GM20431 (cell line): ENCODE data around the gene SYK.
"Not testable (repeated sequence)": the region's sequence is repeated elsewhere in the genome, so short reads cannot be mapped to it uniquely, and the experiment has no call there.

Source experiments
- in situ Hi-C: fragments of 300-500 bp; cut with MseI, MboI; formaldehyde crosslinking; loops from one replicate; pipeline ENCODE4 v1.15.0; 2020; ENCODE audit warnings: low sequenced_read_pairs; ENCODE audit not compliant: unreplicated experiment

SYK gene

DNA sequence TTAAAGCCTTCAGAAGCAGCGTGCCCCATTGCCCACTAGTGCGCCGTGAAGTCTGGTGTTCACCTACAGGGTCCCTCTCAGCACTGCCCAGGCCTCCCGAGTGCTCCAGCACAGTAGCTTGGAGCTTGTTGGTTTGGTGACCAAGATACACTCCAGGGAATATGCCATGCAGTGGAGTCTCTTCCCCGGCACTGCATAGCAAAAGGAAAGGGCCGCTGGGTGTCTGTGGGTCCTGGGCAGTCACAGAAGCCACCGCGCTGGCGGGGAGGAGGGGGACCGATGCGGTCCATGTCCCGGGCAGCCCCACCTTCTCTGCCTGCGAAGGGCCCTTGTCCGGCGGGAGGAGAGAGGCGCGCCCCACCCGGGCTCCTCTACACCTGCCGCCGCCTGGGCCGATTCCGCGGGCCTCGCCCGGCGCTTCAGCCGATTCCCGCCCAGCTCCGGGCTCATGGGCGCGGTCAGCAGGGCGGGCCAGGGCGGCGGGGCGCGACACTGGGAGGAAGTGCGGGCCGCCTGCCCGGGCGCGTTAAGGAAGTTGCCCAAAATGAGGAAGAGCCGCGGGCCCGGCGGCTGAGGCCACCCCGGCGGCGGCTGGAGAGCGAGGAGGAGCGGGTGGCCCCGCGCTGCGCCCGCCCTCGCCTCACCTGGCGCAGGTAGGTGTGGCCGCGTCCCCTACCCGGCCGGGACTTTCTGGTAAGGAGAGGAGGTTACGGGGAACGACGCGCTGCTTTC lies at the start of gene SYK:
Gene SYK, plus strand, starts transcription at position 579 of the 732 bp plus-strand sequence. CDS start 42,080 bp downstream, outside the sequence.
- in situ Hi-C loops: no loop called here

DNA sequence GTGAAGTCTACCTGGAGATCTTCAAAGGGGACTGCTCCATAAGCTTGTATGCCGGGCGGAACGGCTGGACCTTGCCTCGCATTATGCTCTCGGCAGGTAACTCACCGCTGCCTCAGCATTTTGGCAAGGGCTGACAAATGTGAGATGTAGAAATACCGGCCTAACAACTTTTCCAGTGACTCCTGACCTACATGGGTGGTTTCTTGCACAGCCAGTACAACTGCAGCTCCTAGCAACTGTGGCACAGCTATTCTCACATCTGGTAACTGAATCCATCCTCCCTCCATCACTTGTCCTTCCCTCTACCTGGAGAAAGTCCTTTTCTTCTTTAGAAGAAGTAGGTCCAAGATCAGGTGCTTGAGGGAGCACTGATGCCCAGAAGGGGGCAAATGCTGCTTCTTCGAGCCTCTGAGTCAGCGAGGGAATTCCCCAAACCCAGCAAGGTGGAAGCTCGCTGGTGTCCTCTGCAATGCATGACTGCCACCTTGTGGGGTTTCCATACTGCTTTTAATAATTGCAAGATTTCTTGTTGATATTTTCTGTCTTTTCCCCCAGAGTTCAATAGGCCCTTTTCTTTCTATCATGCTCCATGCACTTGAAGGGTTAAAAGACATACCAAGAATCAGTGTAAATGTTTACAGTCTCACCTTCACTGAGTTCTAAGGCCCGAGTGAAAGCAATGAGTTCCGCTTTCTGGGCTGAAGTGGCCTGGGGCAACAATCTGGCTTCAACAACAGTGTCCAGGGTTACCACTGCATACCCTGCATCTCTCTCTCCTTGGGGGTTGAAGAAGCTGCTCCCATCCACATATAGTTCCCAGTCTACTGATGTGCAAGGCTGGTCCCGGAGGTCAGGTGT lies 45.9 kb upstream of the SYK start:
- in situ Hi-C loops: loop anchor here (25.0 kb wide), 1 partner anchor 1168 kb away; no protein-coding TSS in a partner anchor

DNA sequence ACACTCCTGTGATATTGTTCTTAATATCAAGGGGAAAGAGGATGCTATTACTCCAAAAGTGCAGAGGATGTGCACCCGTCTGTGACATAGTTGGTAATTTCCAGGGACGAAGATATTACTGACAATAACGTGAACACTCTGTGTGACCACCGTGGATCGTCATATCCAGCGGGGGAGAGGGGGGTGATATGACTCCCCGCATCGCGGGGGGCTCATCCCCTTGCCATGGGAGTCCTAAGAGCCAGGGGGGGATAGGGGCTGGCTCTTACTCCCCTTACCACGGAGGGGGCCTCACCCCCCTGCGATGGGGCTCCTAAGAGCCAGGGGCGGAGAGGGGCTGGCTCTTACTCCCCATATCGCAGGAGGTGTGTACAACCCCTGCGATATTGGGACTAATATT lies 41.0 kb upstream of the SYK start:
- in situ Hi-C loops: loop anchor here (25.0 kb wide), 1 partner anchor 1173 kb away; no protein-coding TSS in a partner anchor

DNA sequence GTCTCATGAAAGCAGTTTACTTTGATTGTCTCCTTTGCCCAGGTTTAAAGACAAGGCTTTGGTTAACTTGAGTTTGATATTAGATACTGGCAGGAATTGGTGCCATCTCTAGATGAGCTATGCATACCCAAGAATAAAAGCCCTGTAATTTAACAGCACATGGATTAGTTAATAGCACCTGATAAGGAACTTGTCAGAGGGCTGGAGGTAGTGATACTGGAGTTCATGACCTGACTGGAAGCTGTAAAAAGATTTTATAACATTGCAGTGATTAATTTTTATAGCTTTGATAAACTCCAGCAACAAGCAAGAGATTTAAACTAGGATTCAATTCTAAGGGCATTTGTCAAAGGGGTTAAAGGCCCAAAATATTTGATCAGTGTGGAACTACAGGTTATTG lies 34.9 kb upstream of the SYK start:
- in situ Hi-C loops: loop anchor here (25.0 kb wide), 1 partner anchor 1179 kb away; no protein-coding TSS in a partner anchor

DNA sequence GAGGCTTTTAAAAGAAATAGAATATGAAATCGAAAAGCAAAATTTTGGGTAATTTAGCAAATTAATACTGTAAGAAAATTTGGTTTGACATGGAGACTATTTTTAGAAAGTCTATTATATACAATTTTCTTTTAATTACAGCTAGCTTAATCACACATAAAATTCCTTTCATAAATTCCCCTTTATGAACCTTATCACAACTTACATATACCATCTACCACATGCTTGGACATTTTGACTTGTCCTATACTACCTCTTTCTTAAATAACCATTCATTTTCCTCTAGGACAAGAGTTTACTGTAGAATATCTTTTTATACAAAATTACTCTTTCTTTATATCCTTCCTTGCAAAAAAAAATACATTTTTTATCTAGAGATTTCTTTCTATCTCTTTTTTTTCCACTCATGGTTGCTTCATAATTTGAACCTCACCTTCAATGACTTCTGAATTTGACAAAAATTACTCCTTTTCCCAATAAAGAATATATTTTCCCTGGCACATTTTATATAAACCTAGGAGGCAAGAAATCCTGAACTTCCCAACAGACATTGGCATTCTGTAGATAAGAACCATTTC lies 34.0 kb upstream of the SYK start:
- in situ Hi-C loops: loop anchor here (25.0 kb wide), 1 partner anchor 1180 kb away; no protein-coding TSS in a partner anchor

DNA sequence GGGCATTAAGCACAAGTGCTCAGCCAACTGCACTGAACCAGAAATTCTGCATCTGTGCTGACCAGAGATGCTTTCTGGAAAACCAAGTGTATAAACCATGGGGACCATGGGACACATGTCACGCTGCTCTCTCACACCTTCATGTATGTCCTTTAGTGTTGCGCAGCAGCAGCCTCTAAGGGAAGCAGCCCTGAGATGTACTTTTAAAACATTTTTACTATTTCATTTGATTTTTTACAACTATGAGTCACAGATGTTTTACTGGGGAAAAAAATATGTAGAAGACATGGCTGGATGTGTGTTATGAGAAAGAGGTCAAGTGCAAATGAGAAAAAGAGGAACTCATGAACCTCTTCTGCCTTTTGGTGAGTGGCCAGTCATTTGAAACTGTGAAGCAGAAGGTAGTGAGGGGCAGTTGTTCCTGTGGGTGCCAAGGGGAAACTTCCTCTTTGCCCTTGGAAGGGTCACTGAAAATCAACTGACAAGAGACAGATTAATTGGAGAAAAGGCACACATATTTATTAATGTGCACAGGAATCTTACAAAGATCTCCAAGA lies 31.4 kb upstream of the SYK start:
- in situ Hi-C loops: loop anchor here (10.0 to 25.0 kb wide), 2 partner anchors 105 to 1183 kb away; no protein-coding TSS in a partner anchor

DNA sequence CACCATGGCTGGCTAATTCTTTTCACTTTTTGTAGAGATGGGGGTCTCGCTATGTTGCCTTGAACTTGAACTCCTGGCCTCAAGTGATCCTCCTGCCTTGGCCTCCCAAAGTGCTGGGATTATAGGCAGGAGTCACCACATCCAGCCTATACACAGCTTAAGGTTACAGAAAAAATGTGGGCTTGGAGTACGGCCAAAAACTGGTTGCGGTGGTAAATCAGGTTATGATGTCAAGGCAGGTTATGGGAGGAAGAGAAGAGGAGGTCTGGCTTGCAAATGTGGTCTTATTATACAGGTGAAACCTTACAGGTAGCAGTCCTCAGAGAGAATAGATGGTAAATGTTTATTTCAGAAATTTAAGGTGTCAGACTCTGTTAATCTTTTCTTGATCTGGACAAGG lies 30.7 kb upstream of the SYK start:
- in situ Hi-C loops: loop anchor here (10.0 to 25.0 kb wide), 2 partner anchors 104 to 1184 kb away; no protein-coding TSS in a partner anchor

DNA sequence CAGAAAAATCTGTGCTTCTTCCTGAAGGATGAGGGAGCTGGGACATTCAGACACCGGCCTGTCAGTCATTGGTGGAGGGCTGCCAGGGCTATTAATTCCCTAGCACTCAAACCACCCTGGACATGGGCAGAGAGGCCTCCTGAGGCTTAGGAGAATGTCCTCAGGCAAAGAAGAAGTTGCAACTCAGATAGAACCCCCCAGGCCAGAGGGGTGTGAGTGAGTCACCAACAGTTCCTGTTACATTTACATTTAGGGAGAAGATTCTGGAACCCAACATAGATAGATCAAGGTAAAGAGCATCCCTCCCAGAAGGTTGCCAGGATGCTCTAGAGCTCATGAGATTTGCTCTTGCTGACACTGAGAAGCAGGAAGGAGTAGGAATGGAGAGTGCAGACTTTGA lies 29.2 kb upstream of the SYK start:
- in situ Hi-C loops: loop anchor here (10.0 to 25.0 kb wide), 2 partner anchors 102 to 1185 kb away; no protein-coding TSS in a partner anchor

DNA sequence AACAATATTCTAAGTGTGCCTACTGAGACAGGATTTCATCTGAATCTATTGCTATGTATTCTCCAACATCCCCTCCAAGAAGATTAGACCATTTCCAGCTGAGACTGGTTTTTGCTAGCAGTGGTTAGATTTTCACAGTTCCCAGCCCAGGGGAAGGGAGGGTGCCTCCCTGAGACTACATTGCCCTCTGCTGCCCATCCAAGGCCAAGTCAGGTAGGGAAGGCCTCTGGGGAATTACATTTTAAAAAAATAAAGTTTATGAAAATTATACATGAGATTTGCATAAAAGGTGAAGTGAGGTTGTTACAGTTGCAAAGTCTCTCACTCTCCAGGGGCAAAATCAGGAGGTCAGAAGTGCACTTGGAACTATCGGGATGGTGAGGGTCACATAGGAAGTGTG lies 28.0 kb upstream of the SYK start:
- in situ Hi-C loops: loop anchor here (10.0 to 25.0 kb wide), 2 partner anchors 101 to 1186 kb away; no protein-coding TSS in a partner anchor

DNA sequence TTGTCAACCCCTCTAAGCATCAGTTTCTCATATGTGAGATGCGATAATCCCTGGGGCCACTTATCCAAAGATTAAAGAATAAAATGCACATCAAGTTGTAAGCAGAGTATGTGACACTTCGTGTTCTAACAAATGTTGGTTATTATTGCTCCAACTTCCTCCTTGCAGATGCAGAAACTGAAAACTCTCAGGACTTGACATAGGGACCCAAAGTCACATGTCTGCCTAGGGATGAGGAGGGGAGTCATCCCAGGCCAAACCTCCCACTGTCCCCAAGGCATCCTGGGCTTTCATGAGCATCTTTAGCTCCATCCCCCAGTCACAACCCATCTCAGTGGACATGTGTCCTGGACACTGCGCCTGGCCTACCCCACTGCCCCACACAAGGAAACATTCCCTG lies 27.5 kb upstream of the SYK start:
- in situ Hi-C loops: loop anchor here (10.0 to 25.0 kb wide), 2 partner anchors 101 to 1187 kb away; no protein-coding TSS in a partner anchor

DNA sequence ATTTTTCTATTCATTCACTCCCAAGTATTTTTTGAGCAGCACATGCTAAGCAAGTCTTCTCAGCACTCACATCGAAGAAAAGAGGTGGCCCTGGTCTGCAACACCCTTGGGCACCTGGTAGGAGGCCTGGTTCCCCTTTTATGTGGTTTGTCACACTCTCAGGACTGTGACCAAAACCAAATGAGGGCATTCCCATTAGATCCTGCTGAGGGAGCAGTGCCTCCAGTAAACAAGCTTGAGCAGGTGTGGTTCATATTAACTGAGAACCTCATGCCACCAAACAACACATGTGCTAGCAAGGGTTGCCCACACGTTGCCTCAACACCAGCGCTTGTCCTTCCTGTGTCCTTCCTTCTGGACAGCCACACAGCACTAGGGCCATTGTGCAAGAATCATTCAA lies 26.9 kb upstream of the SYK start:
- in situ Hi-C loops: loop anchor here (10.0 to 25.0 kb wide), 2 partner anchors 100 to 1187 kb away; no protein-coding TSS in a partner anchor

DNA sequence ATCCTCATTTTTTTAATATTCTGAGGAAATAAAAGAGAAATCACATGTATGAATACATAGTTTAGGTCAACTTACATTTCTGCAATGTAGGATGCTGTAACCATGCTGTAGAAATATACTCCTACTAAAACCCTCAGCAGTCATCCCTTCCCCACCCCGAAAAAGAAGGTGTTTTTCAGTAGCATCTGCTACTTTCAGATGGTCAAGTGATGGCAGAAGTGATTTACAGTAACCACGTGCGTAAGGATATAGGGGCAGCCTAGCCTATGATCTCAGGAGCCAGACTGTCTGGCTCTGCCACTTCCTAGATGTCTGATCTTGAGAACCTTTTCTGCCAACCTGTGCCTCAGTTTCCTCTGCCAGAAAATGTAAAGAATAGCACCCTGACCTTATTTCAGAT lies 26.0 kb upstream of the SYK start:
- in situ Hi-C loops: loop anchor here (10.0 kb wide), 1 partner anchor 99 kb away; no protein-coding TSS in a partner anchor

DNA sequence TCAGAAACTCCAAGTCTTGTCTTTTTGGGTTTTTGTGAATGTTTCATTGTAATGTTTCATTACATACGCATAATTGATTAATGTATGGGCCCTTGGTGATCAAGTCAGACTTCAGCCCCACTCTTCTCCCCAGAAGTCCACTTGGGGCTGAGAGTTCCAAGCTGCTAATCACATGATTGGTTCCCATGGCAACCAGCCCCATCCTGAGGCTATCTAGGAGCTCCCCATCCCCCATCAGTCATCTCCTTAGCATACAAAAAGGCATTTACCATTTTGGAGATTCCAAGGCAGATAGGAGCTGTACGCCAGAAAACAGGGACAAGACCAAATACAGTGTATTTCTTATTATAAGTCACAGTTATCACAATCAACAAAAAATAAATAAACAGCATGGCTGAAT lies 22.9 kb upstream of the SYK start:
- in situ Hi-C loops: loop anchor here (10.0 kb wide), 1 partner anchor 96 kb away; no protein-coding TSS in a partner anchor

DNA sequence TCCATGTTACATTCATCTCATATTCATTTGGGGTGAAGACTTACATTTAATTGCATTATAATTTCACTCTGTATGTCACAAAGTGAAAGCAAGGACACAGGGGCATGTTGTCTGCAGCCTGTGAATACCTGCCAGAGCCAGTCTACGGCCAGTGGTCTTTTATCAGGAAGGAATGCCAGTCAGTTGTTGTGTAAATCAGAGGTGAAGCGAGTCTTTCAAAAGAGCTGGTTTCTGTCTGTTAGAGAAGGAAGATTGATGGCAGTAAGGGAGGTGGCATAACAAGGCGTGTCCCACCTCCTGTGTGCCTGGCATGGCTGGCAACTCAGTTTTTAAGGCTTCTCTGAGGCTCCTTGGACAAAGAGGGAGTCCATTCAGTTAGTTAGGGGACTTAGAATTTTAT lies 18.1 kb upstream of the SYK start:
- in situ Hi-C loops: no loop called here

DNA sequence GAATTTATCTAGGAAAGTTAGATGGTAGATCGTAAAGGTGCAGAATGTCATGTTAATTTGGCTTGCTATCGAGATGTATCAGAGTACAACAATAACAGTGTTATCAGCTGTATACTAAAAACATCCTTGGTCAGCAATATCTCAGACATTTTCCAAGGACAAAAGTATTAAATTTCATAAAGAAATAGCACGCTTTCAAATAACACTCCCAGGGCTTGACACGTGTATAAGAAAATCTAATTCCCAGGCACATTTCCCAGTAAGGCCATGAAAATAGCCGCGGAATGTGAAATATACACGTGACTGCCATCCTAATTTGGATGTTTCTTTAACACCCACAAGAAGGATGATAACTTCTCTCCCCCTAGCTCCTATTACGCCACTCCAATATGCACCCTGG lies 17.7 kb upstream of the SYK start:
- in situ Hi-C loops: no loop called here

DNA sequence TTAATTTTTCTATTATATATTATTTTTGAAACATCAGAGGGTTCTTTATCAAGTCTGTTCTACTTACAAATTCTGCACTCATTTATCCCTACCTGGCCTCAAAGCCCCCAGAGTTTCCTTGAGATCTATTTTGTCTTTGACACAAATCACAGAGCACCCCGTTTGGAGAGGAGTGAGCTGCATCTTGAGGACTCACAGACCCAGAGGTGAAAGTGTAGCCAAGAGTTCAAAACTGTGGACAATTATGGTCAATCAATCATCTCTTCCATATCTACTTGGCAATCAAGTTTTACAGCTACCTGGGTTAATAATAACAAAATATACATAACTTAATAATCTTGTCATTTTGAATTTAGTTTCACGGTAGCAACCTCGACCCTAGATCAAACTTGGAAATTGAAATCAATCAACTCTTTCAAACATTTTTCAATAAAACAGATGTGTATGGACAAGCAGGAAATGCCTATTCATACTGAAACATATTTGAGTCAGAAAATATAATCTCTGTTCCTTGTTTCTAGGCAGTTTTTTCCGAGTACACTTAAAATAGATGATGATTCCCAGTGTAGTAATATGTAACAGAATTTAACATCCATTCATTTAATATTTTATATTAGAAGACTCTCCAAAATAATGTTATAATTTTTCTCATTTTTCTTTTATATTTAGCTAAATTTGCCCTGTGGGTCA lies 13.7 kb upstream of the SYK start:
- in situ Hi-C loops: no loop called here

DNA sequence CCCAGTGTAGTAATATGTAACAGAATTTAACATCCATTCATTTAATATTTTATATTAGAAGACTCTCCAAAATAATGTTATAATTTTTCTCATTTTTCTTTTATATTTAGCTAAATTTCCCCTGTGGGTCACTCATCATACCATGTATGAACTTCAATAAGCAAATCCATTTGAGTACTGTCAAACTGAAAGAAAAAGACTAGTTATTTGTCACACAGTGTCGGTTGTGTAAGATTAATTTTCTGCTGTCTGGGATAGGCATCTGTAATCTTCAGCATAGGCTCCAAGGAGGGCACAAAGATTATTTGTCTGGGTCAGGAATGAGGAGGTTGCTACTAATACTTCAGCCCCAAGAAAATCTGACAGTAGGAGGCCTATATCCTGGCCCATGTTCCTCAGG lies 13.1 kb upstream of the SYK start:
- in situ Hi-C loops: not testable (repeated sequence)

DNA sequence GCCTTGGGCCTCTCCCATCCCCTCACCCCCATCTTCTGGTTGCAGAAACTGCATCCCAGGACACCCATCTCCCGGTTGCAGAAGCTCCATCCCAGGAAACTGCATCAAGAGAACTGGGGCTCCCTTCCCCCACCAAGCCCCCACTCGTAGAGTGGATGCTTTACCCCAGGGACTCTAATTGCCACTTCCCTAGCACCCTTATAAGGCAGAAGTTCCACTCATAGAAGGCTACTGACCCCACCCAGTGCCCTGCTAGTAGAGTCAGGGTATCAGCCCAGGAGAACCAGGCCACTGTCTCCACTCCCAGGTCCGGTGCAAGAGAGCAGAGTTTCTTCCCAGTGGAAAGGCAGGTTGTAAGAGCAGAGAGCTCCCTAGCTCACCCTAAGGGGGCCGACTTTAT lies 12.2 kb upstream of the SYK start:
- in situ Hi-C loops: no loop called here

DNA sequence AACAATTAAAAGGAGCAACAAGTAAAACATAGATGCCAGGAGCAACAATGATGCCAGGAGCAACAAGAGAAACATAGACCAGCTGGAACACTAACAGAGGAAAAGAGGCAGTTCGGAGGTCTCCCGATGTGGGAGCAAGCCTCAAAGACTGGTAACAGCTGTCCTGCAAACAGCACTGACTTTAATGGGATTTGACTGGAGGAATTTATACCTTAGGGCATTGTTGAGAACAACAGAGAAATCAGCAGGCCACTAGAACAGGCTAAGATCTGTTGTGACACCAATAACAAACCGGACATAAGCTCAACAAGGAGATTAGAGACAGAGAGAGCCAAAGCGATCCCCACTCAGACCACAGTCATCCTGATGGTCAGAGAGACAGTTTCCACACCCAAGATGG lies 11.8 kb upstream of the SYK start:
- in situ Hi-C loops: no loop called here
